ENCODE results near the gene ATOH7. TPM values are rescaled to one million over a fixed set of nuclear protein-coding genes. Genes with fewer than 3 reads are reported as not detected.

The ATOH7 gene
- total RNA-seq, 6 experiments from 2014 or later: 0.11 to 0.12 TPM; not detected in 4

GRCh38 chr10:68239596-68240150 lies 7.8 kb upstream of the ATOH7 start:
- Mint-ChIP-seq H3K9me3 (no peaks in the 10 kb centered on the region), H3K4me1 (ENCODE audit: low read depth) (peaks cover 9% of the 10 kb centered on the region), H3K27me3 (ENCODE audit: insufficient read depth) (peaks cover 19% of the 10 kb centered on the region), H3K4me3 (no peak overlapping the region), H3K27ac (no peak overlapping the region), H3K36me3 (ENCODE audit: low read depth) (no peaks in the 10 kb centered on the region)
- TF ChIP-seq, protein P1, sequence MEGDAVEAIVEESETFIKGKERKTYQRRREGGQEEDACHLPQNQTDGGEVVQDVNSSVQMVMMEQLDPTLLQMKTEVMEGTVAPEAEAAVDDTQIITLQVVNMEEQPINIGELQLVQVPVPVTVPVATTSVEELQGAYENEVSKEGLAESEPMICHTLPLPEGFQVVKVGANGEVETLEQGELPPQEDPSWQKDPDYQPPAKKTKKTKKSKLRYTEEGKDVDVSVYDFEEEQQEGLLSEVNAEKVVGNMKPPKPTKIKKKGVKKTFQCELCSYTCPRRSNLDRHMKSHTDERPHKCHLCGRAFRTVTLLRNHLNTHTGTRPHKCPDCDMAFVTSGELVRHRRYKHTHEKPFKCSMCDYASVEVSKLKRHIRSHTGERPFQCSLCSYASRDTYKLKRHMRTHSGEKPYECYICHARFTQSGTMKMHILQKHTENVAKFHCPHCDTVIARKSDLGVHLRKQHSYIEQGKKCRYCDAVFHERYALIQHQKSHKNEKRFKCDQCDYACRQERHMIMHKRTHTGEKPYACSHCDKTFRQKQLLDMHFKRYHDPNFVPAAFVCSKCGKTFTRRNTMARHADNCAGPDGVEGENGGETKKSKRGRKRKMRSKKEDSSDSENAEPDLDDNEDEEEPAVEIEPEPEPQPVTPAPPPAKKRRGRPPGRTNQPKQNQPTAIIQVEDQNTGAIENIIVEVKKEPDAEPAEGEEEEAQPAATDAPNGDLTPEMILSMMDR (IDR thresholded peaks at IDR 0.05): no peak
- DNase-seq: no peak

DNA sequence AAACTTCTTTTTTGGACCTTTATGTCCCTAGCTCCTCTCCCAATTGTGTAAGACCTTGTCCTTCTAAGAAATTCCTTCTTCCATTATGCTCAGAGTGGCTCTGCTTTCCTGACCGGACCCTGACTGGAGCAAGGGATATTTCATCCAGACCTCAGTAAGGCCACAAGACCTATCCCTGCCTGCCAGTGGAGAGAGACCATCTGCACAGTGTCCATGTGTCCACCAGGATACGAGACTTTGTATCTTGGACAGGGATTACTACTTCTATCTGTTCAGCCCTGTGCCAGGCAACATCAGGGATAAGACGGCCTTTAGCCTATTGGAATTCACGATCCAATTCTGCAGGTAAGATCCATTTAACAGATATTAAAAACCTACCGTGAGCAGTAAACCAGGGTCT lies 7.2 kb upstream of the ATOH7 start:
- DNase-seq: no peak
- TF ChIP-seq, protein P1 (IDR thresholded peaks at IDR 0.05): no peak
- H3K4me1 Mint-ChIP-seq (ENCODE audit: low read depth): peaks cover 9% of the 10 kb centered on the region
- H3K27ac Mint-ChIP-seq: no peak overlapping the region
- H3K36me3 Mint-ChIP-seq (ENCODE audit: low read depth): no peaks in the 10 kb centered on the region
- no peak overlapping the region for H3K4me3 Mint-ChIP-seq
- peaks cover 20% of the 10 kb centered on the region for H3K27me3 Mint-ChIP-seq (ENCODE audit: insufficient read depth)
- H3K9me3 Mint-ChIP-seq: no peaks in the 10 kb centered on the region

DNA sequence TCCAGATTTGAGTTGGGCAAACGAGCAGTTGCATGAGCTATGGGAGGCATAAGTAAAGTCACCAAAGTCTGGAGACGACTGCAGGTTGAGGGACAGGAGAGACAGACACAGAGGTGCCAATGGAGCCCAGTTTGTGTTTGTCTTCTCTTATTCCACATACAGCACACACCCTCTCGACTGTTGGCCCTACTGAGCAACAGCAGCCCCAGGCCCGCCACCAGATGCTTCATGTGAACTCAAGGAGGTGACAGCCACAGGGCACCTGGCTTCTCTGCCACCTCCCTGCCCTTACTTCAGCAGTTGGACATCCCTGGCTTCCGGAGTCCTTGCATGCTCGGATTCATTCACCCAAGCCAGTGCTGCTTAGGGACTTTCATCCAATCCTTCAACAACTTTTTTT lies 6.5 kb upstream of the ATOH7 start:
- DNase-seq: no peak
- Mint-ChIP-seq H3K36me3 (ENCODE audit: low read depth) (no peaks in the 10 kb centered on the region), H3K4me3 (no peak overlapping the region), H3K4me1 (ENCODE audit: low read depth) (peaks cover 9% of the 10 kb centered on the region), H3K9me3 (no peaks in the 10 kb centered on the region), H3K27ac (no peak overlapping the region), H3K27me3 (ENCODE audit: insufficient read depth) (peaks cover 20% of the 10 kb centered on the region)
- TF ChIP-seq, protein P1 (IDR thresholded peaks at IDR 0.05): no peak

- H3K4me1 Mint-ChIP-seq (ENCODE audit: low read depth): peaks cover 6% of the 10 kb centered on the region
- no peak overlapping the region for H3K27ac Mint-ChIP-seq
- H3K9me3 Mint-ChIP-seq: no peaks in the 10 kb centered on the region
- no peaks in the 10 kb centered on the region for H3K36me3 Mint-ChIP-seq (ENCODE audit: low read depth)
- no peak for DNase-seq
- peaks cover 20% of the 10 kb centered on the region for H3K27me3 Mint-ChIP-seq (ENCODE audit: insufficient read depth)
- H3K4me3 Mint-ChIP-seq: no peak overlapping the region
- TF ChIP-seq, protein P1 (IDR thresholded peaks at IDR 0.05): no peak
Measured at GRCh38 chr10:68237173-68237572, 5.3 kb upstream of the ATOH7 start.

DNA sequence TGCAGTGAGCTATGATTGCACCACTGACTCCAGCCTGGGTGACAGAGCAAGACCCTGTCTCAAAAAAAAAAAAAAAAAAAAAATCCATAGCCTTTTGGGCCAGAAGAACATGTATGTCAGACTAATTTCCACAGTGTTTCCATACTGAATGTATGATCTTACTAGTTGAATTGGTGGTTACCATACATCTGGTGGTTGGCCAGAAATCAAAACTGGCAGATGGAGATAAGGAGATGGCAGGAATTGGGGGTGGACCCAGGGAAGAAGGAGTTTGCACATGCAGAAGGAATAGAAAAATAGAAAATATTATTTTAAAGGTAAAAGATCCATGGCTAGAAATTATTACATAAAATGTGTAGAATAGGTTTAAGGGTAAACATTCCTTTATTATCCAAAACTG lies 3.7 kb upstream of the ATOH7 start:
- no peak overlapping the region for H3K4me3 Mint-ChIP-seq
- TF ChIP-seq, protein P1 (IDR thresholded peaks at IDR 0.05): no peak
- no peaks in the 10 kb centered on the region for H3K36me3 Mint-ChIP-seq (ENCODE audit: low read depth)
- peaks cover 11% of the 10 kb centered on the region for H3K4me1 Mint-ChIP-seq (ENCODE audit: low read depth)
- DNase-seq: no peak
- H3K27ac Mint-ChIP-seq: no peak overlapping the region
- peaks cover 19% of the 10 kb centered on the region for H3K27me3 Mint-ChIP-seq (ENCODE audit: insufficient read depth)
- no peaks in the 10 kb centered on the region for H3K9me3 Mint-ChIP-seq

DNA sequence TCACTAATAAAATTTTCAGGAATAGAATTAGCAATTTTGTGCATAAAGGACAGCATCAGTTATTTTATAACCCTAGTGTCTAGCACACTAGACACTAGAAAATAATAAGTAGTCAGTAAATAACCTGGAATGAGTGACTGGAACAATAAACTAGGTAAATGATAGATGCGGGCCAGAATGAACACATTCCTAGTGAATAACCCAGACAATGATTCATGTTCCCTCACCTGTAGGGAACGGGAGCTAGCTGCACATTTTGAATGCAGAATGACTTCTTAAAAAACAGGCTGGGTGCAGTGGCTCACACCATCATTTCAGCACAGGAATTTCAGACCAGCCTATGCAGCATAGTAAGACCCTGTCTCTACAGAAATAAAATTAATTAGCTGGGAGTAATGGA lies 3.2 kb upstream of the ATOH7 start:
- Mint-ChIP-seq H3K27me3 (ENCODE audit: insufficient read depth) (peaks cover 19% of the 10 kb centered on the region), H3K36me3 (ENCODE audit: low read depth) (no peaks in the 10 kb centered on the region), H3K9me3 (no peaks in the 10 kb centered on the region), H3K4me3 (no peak overlapping the region), H3K27ac (no peak overlapping the region), H3K4me1 (ENCODE audit: low read depth) (peaks cover 14% of the 10 kb centered on the region)
- no peak for DNase-seq
- TF ChIP-seq, protein P1 (IDR thresholded peaks at IDR 0.05): no peak

Measured in HFFc6 (cell line).